DMS153 (cell line): Measurements from ENCODE around the gene ATG9B.
A peak's percentile ranks its signal among the peaks of the same experiment; 100 is the strongest.

Source experiments
- DNase-seq: peaks from one replicate; lab custom pipeline; 2025; lab: John Stamatoyannopoulos, UW

Gene ATG9B

GRCh38 chr7:151024435-151025056 is at the start of gene ATG9B:
Gene ATG9B (minus strand): TSS chr7:151024494. CDS start chr7:151024423, 71 bp downstream.
- DNase-seq, result no peak

GRCh38 chr7:151073990-151074389 is 49.7 kb upstream of the ATG9B start:
- no peak for DNase-seq

GRCh38 chr7:151071032-151071866 is 47.0 kb upstream of the ATG9B start:
- no peak for DNase-seq

DNA sequence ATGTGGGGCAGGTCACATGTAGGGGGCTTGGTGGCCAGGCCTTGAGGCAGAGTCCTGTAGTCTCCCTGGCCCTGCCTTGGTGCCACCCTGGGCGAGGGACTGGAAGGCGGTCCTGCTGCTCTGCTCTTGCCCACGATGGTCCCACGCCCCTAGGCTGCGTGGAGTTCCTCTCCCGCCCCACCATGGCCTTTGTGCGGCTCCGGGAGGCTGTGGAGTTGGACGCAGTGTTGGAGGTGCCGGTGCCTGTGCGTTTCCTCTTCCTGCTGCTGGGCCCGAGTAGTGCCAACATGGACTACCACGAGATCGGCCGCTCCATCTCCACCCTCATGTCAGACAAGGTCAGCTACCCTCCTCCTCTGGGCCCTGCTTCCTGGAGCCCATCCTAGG is 46.3 kb upstream of the ATG9B start:
- no peak for DNase-seq

GRCh38 chr7:151069841-151070573 is 45.7 kb upstream of the ATG9B start:
- DNase-seq, result no peak

DNA sequence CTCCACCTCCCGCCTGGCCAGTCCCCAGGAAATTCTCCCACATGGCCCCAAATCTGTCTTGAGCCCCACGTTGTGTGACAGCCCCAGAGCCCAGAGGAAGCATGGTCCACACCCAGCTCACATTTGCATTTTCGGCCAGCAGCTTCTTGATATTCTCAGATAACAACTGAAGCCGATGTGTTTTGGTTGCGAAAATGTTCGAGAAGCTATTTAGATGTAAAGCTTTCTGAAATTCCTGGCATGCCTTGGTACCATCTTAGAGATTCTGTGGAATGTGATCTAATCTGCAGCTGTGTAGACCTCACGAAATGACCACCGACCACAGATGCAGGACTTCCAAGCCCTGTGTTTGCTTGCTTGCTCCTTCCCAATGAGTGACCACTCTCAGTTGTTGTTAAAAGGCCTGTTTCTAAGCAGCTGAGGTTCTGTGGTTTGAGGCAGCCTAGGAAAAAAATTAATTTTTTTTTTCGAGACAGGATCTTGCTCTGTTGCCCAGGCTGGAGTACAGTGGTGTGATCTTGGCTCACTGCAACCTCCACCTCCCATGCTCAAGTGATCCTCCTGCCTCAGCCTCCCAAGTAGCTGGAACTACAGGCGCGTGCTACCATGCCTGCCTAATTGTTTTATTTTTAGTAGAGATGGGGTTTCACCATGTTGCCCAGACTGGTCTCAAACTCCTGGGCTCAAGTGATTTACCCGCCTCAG is 43.9 kb upstream of the ATG9B start:
- DNase-seq, result no peak

GRCh38 chr7:151066273-151066974 is 42.1 kb upstream of the ATG9B start:
- DNase-seq, result no peak

- no peak for DNase-seq
Measured at GRCh38 chr7:151065516-151065915, 41.2 kb upstream of the ATG9B start.

DNA sequence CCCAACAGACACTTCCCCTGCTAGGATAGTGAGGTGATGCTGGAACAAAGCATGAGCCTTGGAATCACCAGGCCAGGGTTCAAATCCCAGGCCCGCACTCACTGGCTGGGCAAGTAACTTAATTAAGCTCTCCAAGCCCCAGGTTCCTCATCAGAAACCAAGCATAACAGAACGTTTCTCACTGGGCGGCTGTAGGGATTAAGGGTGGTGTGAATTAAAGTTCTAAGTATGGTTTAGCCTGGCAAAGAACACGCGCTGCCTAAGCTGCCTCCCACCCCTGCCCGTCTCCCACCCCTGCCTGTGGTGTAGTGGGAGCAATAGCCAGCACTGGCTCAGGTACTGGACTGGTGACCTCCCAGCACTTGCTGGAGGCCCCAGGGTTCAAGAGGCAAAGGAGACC is 40.7 kb upstream of the ATG9B start:
- no peak for DNase-seq

- DNase-seq, result no peak
Measured at GRCh38 chr7:151064454-151064853, 40.2 kb upstream of the ATG9B start.

DNA sequence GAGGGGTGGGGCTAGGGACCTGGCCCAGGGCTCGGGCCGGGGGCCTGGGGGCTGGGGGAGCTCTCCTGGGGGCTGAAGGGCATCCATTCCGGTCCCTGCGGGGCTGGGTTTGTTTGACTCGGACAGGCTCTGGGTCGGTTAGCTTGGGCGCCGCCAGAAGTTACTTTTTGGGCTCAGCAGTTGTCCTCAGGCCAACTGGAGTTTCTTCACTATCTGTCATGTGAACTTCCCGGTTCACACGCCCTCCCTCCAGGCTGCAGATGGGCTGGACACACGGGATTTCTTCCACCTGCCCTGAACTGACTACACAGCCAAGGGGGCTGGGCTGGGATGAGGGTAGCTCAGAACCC is 38.9 kb upstream of the ATG9B start:
- DNase-seq, result no peak

DNA sequence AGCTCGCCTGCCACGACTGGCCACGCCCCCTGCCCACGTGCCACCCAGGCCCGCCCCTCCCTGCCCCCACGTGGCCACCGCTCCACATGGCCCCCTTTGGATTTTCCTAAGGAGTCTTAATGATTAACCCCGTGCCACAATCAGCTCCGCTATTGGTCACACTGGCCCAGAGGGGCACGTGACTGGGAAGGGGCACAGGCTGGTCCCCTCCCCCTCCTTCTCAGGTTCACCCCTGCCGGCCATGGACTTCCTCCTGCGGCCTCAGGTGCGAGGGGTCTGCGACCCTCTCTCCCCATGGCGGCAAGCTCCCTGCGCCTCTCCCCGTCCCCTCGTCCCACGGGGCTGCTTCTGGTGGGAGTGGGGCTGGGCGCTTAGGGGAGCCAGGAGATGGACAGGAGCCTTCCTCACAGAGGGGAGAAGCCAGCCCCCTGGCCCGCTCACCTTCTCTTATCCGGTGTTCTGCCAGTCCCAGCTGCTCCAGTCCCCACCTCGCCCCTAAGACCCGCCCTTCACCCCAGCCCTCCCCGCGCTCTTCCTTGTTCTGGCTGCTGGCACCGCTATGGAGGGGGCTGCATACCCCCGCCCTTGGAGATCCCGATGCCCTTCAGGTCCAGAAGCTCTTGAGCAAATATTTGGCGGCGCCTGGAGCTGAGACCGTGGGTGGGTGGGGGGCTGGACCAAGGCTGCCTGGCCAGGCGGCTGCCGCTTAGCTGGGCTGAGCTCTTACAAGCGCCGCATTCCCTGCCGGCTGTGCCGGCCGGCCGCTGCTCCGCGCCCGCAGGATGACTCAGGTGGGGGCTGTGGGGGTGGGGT is 38.3 kb upstream of the ATG9B start:
- peak; percentile 1 for DNase-seq

GRCh38 chr7:151062111-151062398 is 37.8 kb upstream of the ATG9B start:
- no peak for DNase-seq

GRCh38 chr7:151061213-151062110 is 37.2 kb upstream of the ATG9B start:
- DNase-seq, result no peak

DNA sequence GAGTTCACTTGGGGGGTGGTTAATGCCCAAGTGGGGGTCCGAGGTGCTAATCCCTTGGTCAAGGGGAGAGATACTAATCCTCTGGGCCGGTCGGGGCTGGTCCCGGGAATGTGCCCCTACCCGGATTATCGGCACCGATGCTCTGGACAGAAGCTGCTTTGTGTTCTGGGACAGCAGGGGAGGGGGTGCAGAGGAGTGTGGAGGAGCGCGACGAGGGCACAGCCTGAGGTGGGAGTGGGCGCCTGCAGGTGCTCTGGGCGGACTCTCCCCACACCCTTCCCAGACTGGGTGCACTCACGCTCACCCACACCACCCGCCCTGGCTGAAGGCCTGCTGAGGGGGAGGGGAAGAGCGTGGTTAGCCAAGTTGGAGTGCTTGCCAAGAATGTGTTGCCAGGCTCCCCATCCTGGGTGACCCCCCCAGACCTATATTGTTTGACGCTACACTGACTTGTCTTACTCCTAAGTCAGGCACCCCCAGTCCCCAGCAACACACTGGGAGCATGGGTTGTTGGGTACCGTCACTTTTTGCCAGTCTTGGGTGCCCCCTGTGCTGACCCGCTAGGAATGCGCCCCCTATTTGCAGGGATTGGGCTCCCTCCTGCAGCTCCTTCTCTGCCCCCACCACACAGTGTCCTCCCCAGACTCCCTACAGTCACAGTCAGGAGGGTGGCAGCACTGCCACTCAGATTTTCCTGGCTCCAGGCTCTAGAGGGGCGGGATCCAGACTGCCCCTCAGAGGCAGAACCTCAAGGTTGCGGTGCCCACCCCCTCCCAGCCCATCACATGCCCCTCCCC is 36.3 kb upstream of the ATG9B start:
- no peak for DNase-seq

DNA sequence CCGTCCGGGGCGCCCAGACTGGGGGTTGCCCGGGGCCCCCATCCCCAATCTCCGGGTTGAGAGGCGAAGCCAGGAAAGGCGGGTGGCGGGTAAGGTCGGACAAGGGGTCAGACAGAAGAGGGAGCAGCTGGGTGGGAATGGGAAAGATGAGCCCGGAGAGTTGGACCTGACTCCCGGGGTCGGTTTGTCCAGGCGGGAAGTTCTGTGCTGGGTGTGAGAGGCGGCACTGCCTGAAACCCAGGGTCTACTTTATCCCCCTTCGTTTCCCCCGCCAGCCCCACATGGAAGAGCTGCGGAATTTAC is 35.8 kb upstream of the ATG9B start:
- DNase-seq, result no peak

- DNase-seq, result peak; percentile 8
Measured at GRCh38 chr7:151059367-151060112, 35.2 kb upstream of the ATG9B start, which contains the start of gene SLC4A2. Gene SLC4A2 (plus strand): TSS chr7:151059589. CDS start chr7:151061988, 2,399 bp downstream.

DNA sequence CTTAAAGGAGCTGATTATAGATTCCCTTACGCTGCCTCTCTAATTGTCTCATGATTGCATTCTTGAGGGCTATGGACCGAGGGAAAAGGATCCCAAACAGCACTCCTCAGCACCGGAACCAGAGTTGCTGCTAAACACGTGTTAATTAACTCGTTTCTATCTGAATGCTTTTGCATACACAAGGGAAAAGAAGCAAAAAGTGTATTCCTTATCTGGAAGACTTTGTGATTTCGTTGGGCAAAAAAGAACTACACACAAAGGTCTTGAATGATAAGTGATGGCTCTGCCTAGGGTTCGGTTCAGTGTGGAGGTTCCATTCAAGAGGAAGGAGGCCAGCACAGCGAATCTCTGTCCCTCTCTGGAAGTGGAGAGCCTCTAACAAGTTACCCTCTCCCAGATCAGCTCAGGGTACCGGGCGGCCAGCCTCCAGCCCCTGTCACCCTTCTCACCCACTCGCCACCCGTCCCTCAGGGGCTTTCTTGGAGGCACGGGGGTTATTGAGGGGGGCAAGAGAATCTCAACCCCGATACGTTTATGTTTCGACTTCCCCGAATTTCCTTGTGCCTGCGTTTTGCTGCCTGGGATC is 34.6 kb upstream of the ATG9B start:
- DNase-seq, result no peak
